ENCODE data around the gene CIAO2B.

GRCh38 chr16:66894948-66895688 lies 39.1 kb downstream of the CIAO2B start:
- TF ChIP-seq CTCF (IDR thresholded peaks at IDR 0.05): peak; percentile 56 to 73 (median 57)
- no peak for TF ChIP-seq POLR2A (IDR thresholded peaks at IDR 0.05)

Data from testis (tissue), 2 donors.